Chondrocyte (in vitro differentiated cells): ENCODE results near the gene GPR89B. TPM values are rescaled to one million over a fixed set of nuclear protein-coding genes. Genes with fewer than 3 reads are reported as not detected.
"Not testable (repeated sequence)": the region's sequence is repeated elsewhere in the genome, so short reads cannot be mapped to it uniquely, and the experiment has no call there.

Experiments used
- DNase-seq: peaks from one replicate; pipeline ENCODE4 v3.0.0; 2021; ENCODE audit warnings: mixed read lengths, low spot score
- H3K27ac Mint-ChIP-seq: one replicate; pipeline ENCODE4 v1.8.0; 2021; ENCODE audit warnings: mild to moderate bottlenecking, moderate library complexity, mixed read lengths; ENCODE audit not compliant: unreplicated experiment
- H3K27me3 Mint-ChIP-seq: 2 replicates; pipeline ENCODE4 v1.8.0; 2021; ENCODE audit warnings: low read depth, mixed read lengths
- H3K36me3 Mint-ChIP-seq: 2 replicates; pipeline ENCODE4 v1.8.0; 2021; ENCODE audit warnings: low read depth, mixed read lengths
- H3K4me1 Mint-ChIP-seq: 2 replicates; pipeline ENCODE4 v1.8.0; 2021; ENCODE audit warnings: low read depth, mild to moderate bottlenecking, mixed read lengths
- H3K4me3 Mint-ChIP-seq: one replicate; pipeline ENCODE4 v1.8.0; 2021; ENCODE audit warnings: mild to moderate bottlenecking, moderate library complexity, mixed read lengths; ENCODE audit not compliant: unreplicated experiment
- H3K9me3 Mint-ChIP-seq: 2 replicates; pipeline ENCODE4 v1.8.0; 2021; ENCODE audit warnings: low read depth, mixed read lengths
- total RNA-seq: library from RNA; stranded (reverse); gene quantifications from 3 replicates; pipeline ENCODE4 v1.2.1, GENCODE V29; 2021
- TF ChIP-seq, protein P1 (sequence below): fragments of 200-600 bp; sonication (generic); IDR thresholded peaks from 2 replicates; pipeline ENCODE4 v1.5.0; 2021; ENCODE audit warnings: antibody characterized with exemption, mild to moderate bottlenecking, moderate library complexity

The GPR89B gene
- total RNA-seq, 1 donor from 2014 or later: 8.8 TPM

DNA sequence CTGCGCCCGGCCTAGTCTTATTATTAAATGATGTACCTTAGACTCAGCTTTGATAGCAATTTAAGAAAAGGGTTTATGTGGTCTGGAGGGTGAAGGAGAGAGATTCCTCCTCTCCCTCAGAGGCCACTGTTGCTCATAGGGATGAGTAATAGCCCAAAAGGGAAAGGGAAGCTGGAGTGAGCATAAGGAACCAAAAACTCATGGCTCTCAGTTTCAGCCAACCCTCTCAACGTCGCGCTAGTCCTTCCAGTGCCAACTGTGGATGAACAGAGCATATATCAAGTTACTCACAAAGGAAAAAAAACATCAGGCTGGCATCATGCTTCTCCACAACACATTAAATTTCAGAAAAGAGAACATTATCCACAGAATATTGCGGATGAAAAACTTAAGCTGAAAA, 8.3 kb upstream of the GPR89B start:
- no peak overlapping the region for H3K4me3 Mint-ChIP-seq
- H3K9me3 Mint-ChIP-seq: no peaks in the 10 kb centered on the region
- TF ChIP-seq, protein P1, sequence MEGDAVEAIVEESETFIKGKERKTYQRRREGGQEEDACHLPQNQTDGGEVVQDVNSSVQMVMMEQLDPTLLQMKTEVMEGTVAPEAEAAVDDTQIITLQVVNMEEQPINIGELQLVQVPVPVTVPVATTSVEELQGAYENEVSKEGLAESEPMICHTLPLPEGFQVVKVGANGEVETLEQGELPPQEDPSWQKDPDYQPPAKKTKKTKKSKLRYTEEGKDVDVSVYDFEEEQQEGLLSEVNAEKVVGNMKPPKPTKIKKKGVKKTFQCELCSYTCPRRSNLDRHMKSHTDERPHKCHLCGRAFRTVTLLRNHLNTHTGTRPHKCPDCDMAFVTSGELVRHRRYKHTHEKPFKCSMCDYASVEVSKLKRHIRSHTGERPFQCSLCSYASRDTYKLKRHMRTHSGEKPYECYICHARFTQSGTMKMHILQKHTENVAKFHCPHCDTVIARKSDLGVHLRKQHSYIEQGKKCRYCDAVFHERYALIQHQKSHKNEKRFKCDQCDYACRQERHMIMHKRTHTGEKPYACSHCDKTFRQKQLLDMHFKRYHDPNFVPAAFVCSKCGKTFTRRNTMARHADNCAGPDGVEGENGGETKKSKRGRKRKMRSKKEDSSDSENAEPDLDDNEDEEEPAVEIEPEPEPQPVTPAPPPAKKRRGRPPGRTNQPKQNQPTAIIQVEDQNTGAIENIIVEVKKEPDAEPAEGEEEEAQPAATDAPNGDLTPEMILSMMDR: no peak
- no peaks in the 10 kb centered on the region for H3K4me1 Mint-ChIP-seq
- no peak overlapping the region for H3K27ac Mint-ChIP-seq
- H3K36me3 Mint-ChIP-seq: no peaks in the 10 kb centered on the region
- no peak for DNase-seq
- peaks cover 14% of the 10 kb centered on the region for H3K27me3 Mint-ChIP-seq

DNA sequence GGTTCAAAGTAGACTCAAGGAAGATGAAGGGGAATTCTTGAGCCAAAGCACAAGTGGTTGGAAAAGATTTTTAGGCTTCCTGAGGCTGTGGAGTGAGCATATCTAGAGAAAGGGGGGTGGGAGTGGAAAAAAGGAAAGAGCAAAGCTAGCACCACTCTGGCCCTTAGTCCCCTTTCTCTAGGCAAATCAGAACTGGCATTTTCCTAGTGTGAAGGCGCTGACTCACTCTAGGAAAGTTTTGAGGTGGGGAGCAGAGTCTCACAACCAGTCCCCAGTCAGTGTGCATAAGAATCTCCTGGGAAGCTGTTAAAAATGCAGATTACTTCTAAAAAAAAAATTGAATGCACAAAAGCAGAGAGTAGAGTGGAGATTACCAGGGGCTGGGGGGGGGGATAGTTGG, 3.4 kb upstream of the GPR89B start:
- no peaks in the 10 kb centered on the region for H3K9me3 Mint-ChIP-seq
- H3K27ac Mint-ChIP-seq: no peak overlapping the region
- H3K4me1 Mint-ChIP-seq: peaks cover 3% of the 10 kb centered on the region
- no peaks in the 10 kb centered on the region for H3K36me3 Mint-ChIP-seq
- no peaks in the 10 kb centered on the region for H3K27me3 Mint-ChIP-seq
- DNase-seq: no peak
- TF ChIP-seq, protein P1: no peak
- no peak overlapping the region for H3K4me3 Mint-ChIP-seq

DNA sequence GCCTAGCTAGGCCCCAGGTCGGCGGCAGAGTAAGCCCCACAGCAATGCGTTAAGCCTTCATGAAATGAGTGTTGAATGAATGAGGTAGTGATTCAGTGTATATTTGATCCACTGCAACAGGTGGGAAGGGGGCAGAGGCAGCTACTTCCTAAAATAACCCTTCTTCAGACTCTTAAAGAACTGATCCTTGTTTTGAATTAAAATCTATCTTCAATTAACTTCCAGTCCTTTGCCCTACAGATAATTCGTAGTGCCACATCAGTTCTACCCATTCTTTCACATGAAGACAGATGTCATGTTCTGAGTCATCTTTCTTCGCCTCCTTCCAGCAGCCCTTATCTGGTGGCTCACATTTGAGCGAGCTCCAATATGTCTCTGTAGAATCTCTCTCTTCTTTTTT, 1.0 kb upstream of the GPR89B start:
- H3K4me1 Mint-ChIP-seq, H3K36me3 Mint-ChIP-seq, DNase-seq, H3K4me3 Mint-ChIP-seq, H3K27ac Mint-ChIP-seq, H3K9me3 Mint-ChIP-seq, H3K27me3 Mint-ChIP-seq: not testable (repeated sequence)

DNA sequence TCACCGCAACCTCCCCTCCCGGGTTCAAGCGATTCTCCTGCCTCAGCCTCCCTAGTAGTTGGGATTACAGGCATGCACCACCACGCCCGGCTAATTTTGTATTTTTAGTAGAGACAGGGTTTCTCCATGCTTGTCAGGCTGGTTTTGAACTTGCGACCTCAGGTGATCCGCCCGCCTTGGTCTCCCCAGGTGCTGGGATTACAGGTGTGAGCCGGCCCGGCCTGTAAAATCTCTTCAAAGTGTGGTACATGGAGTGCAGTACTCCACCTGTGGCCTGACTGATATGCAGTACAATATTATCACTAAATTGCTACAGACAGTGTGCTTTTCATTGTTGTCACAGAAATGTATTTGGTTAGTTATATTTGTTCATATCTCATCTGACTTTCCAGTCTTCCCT, 531 bp upstream of the GPR89B start:
- not testable (repeated sequence) for H3K9me3 Mint-ChIP-seq, H3K36me3 Mint-ChIP-seq, DNase-seq, H3K27me3 Mint-ChIP-seq, H3K4me3 Mint-ChIP-seq, H3K27ac Mint-ChIP-seq, H3K4me1 Mint-ChIP-seq

DNA sequence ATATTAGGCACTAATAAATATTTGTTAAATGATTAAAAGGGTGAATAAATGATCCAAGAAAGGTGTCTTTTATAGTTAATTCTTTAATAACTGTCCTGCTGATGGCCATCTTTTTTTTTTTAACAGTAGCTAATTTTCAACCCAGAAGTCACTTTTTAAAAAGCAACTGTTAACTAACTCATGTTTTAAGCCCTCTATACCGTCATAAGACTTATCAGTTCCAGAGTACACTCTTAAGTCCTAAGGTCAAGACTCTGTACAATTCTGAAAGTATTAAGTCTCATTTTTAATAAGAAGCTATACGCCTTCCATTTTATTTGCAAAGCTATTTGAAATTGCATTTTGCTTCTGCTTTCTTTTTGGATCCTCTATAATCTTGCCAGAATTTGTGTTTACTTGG, 2.9 kb downstream of the GPR89B start:
- H3K4me1 Mint-ChIP-seq, DNase-seq, H3K9me3 Mint-ChIP-seq, H3K4me3 Mint-ChIP-seq, H3K27ac Mint-ChIP-seq, H3K27me3 Mint-ChIP-seq, H3K36me3 Mint-ChIP-seq: not testable (repeated sequence)

DNA sequence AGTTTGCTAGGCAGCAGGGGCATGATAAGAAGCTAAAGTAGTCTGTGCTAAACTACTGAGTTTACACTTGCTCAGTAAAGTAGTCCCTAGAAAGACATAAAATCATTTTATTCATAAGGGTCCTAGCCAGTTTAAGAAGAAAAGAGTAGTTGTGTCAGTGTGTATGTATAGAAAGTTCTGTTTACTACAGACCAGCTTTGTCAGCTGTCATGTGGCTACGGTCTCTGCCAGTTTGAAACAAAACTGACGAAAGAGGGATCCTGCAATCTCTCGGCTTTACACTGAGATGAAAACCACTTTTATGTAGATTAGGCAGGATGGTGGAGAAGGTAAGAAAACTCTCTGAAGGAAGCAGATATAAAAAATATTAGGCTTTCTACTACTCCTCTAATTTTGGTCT, 7.1 kb downstream of the GPR89B start:
- H3K4me1 Mint-ChIP-seq, H3K9me3 Mint-ChIP-seq, H3K27me3 Mint-ChIP-seq, H3K27ac Mint-ChIP-seq, H3K36me3 Mint-ChIP-seq, DNase-seq, H3K4me3 Mint-ChIP-seq: not testable (repeated sequence)

DNA sequence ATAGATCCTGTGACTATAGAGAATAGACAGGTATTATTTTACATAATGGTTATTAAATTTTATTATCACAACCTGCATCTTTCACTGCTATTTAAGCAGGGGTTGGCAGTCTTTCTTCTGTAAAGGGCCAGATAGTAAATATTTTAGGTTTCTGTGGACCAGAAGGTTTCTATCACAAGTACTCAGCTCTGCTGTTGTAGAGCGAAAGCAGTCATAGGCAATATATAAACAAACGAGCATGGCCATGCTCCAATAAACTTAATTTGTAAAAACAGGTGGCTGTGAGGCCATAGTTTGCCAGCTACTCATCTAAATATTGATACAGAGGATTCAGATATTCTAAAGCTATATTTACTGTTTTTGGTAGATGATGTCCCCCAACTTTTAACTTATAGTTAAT, 12.2 kb downstream of the GPR89B start:
- H3K36me3 Mint-ChIP-seq, H3K27me3 Mint-ChIP-seq, H3K27ac Mint-ChIP-seq, H3K4me3 Mint-ChIP-seq, DNase-seq, H3K9me3 Mint-ChIP-seq, H3K4me1 Mint-ChIP-seq: not testable (repeated sequence)

DNA sequence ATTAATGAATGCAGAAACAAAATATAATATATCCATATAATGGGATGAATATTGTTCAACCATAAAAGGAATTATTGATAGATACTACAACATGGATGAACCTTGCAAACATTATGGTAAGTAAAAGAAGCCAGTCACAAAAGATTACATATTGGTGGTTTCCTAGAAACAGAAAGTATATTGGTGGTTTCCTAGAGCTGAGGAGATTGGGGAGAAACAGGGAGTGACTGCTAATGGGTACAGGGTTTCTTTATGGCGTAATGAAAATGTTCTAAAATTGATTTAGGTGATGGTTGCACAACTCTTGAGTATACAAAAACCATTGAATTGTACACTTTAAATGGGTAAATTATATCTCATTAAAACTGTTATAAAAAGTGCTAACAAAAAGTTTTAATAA, 14.3 kb downstream of the GPR89B start:
- not testable (repeated sequence) for H3K4me3 Mint-ChIP-seq, H3K27ac Mint-ChIP-seq, H3K9me3 Mint-ChIP-seq, H3K36me3 Mint-ChIP-seq, H3K27me3 Mint-ChIP-seq, DNase-seq, H3K4me1 Mint-ChIP-seq

DNA sequence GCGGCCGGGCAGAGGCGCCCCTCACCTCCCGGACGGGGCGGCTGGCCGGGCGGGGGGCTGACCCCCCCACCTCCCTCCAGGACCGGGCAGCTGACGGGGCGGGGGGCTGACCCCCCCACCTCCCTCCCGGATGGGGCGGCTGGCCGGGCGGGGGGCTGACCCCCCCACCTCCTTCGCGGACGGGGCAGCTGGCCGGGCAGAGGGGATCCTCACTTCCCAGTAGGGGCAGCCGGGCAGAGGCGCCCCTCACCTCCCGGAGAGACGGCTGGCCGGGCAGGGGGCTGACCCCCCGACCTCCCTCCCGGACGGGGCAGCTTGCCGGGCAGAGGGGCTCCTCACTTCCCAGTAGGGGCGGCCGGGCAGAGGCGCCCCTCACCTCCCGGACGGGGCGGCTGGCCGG, 21.3 kb downstream of the GPR89B start:
- H3K4me3 Mint-ChIP-seq, H3K4me1 Mint-ChIP-seq, H3K9me3 Mint-ChIP-seq, H3K27ac Mint-ChIP-seq, H3K36me3 Mint-ChIP-seq, H3K27me3 Mint-ChIP-seq, DNase-seq: not testable (repeated sequence)
